Stimulated activated CD8-positive, alpha-beta memory T cell treated with anti-CD3 and anti-CD28 coated beads, Interleukin-15, amount 100 ng/mL, for 4 hours (primary cell): ENCODE results near the gene SCAI.
"Not testable (repeated sequence)": the region's sequence is repeated elsewhere in the genome, so short reads cannot be mapped to it uniquely, and the experiment has no call there.

Experiments used
- DNase-seq, 2 donors: peaks; one replicate each; pipeline ENCODE4 v3.0.0-alpha.2; 2020; ENCODE audit warnings: low read depth in 2 of 2

SCAI gene

GRCh38 chr9:125150349-125151245 is 7.3 kb upstream of the SCAI start:
- DNase-seq, result no peak

- no peak for DNase-seq
Observed at GRCh38 chr9:125147401-125147951, 4.1 kb upstream of the SCAI start.

GRCh38 chr9:125146247-125146646 is 2.9 kb upstream of the SCAI start:
- DNase-seq, result no peak

GRCh38 chr9:125145425-125145824 is 2.1 kb upstream of the SCAI start:
- no peak for DNase-seq

GRCh38 chr9:125142560-125143376 is 560 bp downstream of the SCAI start:
- no peak for DNase-seq

GRCh38 chr9:125141751-125142150 is 1.6 kb downstream of the SCAI start:
- DNase-seq, result no peak

- no peak for DNase-seq
Observed at GRCh38 chr9:125141251-125141650, 2.1 kb downstream of the SCAI start.

GRCh38 chr9:125140576-125140975 is 2.8 kb downstream of the SCAI start:
- DNase-seq, result no peak

GRCh38 chr9:125137200-125137599 is 6.1 kb downstream of the SCAI start:
- no peak for DNase-seq

GRCh38 chr9:125134976-125135375 is 8.4 kb downstream of the SCAI start:
- DNase-seq, result no peak

GRCh38 chr9:125133403-125134329 is 9.7 kb downstream of the SCAI start:
- no peak for DNase-seq

GRCh38 chr9:125131778-125132177 is 11.6 kb downstream of the SCAI start:
- no peak for DNase-seq

GRCh38 chr9:125126019-125126746 is 17.1 kb downstream of the SCAI start:
- peak; percentile 50 to 53 for DNase-seq

GRCh38 chr9:125125523-125125922 is 17.8 kb downstream of the SCAI start:
- DNase-seq, result no peak

- no peak for DNase-seq
Observed at GRCh38 chr9:125121146-125121545, 22.2 kb downstream of the SCAI start.

- DNase-seq, result no peak
Observed at GRCh38 chr9:125119643-125120286, 23.6 kb downstream of the SCAI start.

- DNase-seq, result not testable (repeated sequence)
Observed at GRCh38 chr9:125118696-125119095, 24.6 kb downstream of the SCAI start.

- not testable (repeated sequence) for DNase-seq
Observed at GRCh38 chr9:125114503-125114902, 28.8 kb downstream of the SCAI start.

GRCh38 chr9:125110464-125110863 is 32.9 kb downstream of the SCAI start:
- DNase-seq, result no peak

GRCh38 chr9:125108541-125108940 is 34.8 kb downstream of the SCAI start:
- DNase-seq, result not testable (repeated sequence)
